ENCODE results near the gene PIGR. TPM values are rescaled to one million over a fixed set of nuclear protein-coding genes. Genes with fewer than 3 reads are reported as not detected.

The PIGR gene
- total RNA-seq, 1 donor from 2014 or later: 813 TPM

GRCh38 chr1:206941766-206942418, 4.4 kb downstream of the PIGR start:
- intact Hi-C loops (cut with DNase I): no loop called here
- Histone ChIP-seq H3K4me1 (peaks cover 6% of the 10 kb centered on the region), H3K36me3 (peaks cover 19% of the 10 kb centered on the region), H3K27me3 (ENCODE audit: low read depth) (peaks cover 5% of the 10 kb centered on the region), H3K4me3 (no peak overlapping the region), H3K9me3 (no peaks in the 10 kb centered on the region), H3K27ac (no peak overlapping the region)
- no peak for DNase-seq
- TF ChIP-seq CTCF (IDR thresholded peaks at IDR 0.05): no peak
- peak in 1 of 2 donors; percentile 47 for ATAC-seq

GRCh38 chr1:206940588-206940936, 5.7 kb downstream of the PIGR start:
- Histone ChIP-seq H3K4me3 (no peak overlapping the region), H3K9me3 (no peaks in the 10 kb centered on the region), H3K27ac (no peak overlapping the region), H3K4me1 (peaks cover 6% of the 10 kb centered on the region), H3K36me3 (peaks cover 25% of the 10 kb centered on the region), H3K27me3 (ENCODE audit: low read depth) (peaks cover 4% of the 10 kb centered on the region)
- DNase-seq (no peak), ATAC-seq (no peak)
- intact Hi-C loops (cut with DNase I): no loop called here
- TF ChIP-seq CTCF (IDR thresholded peaks at IDR 0.05): no peak

- no peaks in the 10 kb centered on the region for H3K9me3 ChIP-seq
- H3K36me3 ChIP-seq: peaks cover 30% of the 10 kb centered on the region
- no peak for DNase-seq
- no peak overlapping the region for H3K27ac ChIP-seq
- no peaks in the 10 kb centered on the region for H3K27me3 ChIP-seq (ENCODE audit: low read depth)
- intact Hi-C loops (cut with DNase I): no loop called here
- ATAC-seq: no peak
- no peak for TF ChIP-seq CTCF (IDR thresholded peaks at IDR 0.05)
- no peak overlapping the region for H3K4me3 ChIP-seq
- H3K4me1 ChIP-seq: peaks cover 6% of the 10 kb centered on the region
These were observed 6.3 kb downstream of the PIGR start for GRCh38 chr1:206939841-206940587.

GRCh38 chr1:206939131-206939530, 7.1 kb downstream of the PIGR start:
- ATAC-seq (no peak), DNase-seq (no peak)
- Histone ChIP-seq H3K27ac (no peak overlapping the region), H3K9me3 (no peaks in the 10 kb centered on the region), H3K4me3 (no peak overlapping the region), H3K36me3 (peaks cover 30% of the 10 kb centered on the region), H3K4me1 (peaks cover 6% of the 10 kb centered on the region), H3K27me3 (ENCODE audit: low read depth) (no peaks in the 10 kb centered on the region)
- intact Hi-C loops (cut with DNase I): no loop called here
- no peak for TF ChIP-seq CTCF (IDR thresholded peaks at IDR 0.05)

GRCh38 chr1:206937425-206937824, 8.8 kb downstream of the PIGR start:
- H3K36me3 ChIP-seq: peaks cover 36% of the 10 kb centered on the region
- peak in 1 of 2 donors; percentile 40 for ATAC-seq
- no peak for TF ChIP-seq CTCF (IDR thresholded peaks at IDR 0.05)
- no peaks in the 10 kb centered on the region for H3K27me3 ChIP-seq (ENCODE audit: low read depth)
- no peak for DNase-seq
- intact Hi-C loops (cut with DNase I): no loop called here
- H3K4me3 ChIP-seq: no peak overlapping the region
- H3K4me1 ChIP-seq: peaks cover 6% of the 10 kb centered on the region
- no peaks in the 10 kb centered on the region for H3K9me3 ChIP-seq
- H3K27ac ChIP-seq: no peak overlapping the region

Data from lower lobe of right lung (tissue), 2 donors.